ENCODE data around the gene AP3M1.

AP3M1 gene

GRCh38 chr10:74079936-74080590, 70.6 kb downstream of the AP3M1 start:
- DNase-seq (ENCODE audit: low read depth in 2 of 2): no peak

GRCh38 chr10:74079028-74079935, 71.3 kb downstream of the AP3M1 start:
- no peak for DNase-seq (ENCODE audit: low read depth in 2 of 2)

- peak; percentile 8 to 37 for DNase-seq (ENCODE audit: low read depth in 2 of 2)
Observed at GRCh38 chr10:74078037-74078436, 72.6 kb downstream of the AP3M1 start.

- no peak for DNase-seq (ENCODE audit: low read depth in 2 of 2)
Observed at GRCh38 chr10:74077416-74077815, 73.2 kb downstream of the AP3M1 start.

- no peak for DNase-seq (ENCODE audit: low read depth in 2 of 2)
Observed at GRCh38 chr10:74076961-74077360, 73.7 kb downstream of the AP3M1 start.

- no peak for DNase-seq (ENCODE audit: low read depth in 2 of 2)
Observed at GRCh38 chr10:74075906-74076305, 74.7 kb downstream of the AP3M1 start.

- DNase-seq (ENCODE audit: low read depth in 2 of 2): no peak
Observed at GRCh38 chr10:74072503-74072902, 78.1 kb downstream of the AP3M1 start.

GRCh38 chr10:74071157-74071556, 79.5 kb downstream of the AP3M1 start:
- no peak for DNase-seq (ENCODE audit: low read depth in 2 of 2)

All from stimulated activated CD4-positive, alpha-beta T cell treated with anti-CD3 and anti-CD28 coated beads, Interleukin-4, amount 100 ng/mL, for 48 hours (primary cell).